ENCODE results near the gene GSTA5.

The GSTA5 gene

GRCh38 chr6:52840763-52841585 lies at the start of gene GSTA5:
Gene GSTA5, minus strand, starts transcription at chr6:52840813.
- Histone ChIP-seq H3K9me3 (ENCODE audit: low read length) (no peaks in the 10 kb centered on the region), H3K36me3 (ENCODE audit: insufficient read depth, low read length) (no peaks in the 10 kb centered on the region), H3K9ac (ENCODE audit: low read length) (no peak within 1 kb of the TSS), H3K4me3 (ENCODE audit: low read depth in 1 of 2, low read length in 2 of 2) (no peak within 1 kb of the TSS), H3K27me3 (ENCODE audit: control insufficient read depth in 1 of 2, insufficient read depth in 2 of 2, low read length in 2 of 2) (no peaks in the 10 kb centered on the region), H3K4me1 (ENCODE audit: insufficient read depth, low read length) (no peaks in the 10 kb centered on the region), H3K27ac (ENCODE audit: low read depth, low read length) (no peak within 1 kb of the TSS)

- Histone ChIP-seq H3K36me3 (ENCODE audit: insufficient read depth, low read length) (no peaks in the 10 kb centered on the region), H3K9me3 (ENCODE audit: low read length) (no peaks in the 10 kb centered on the region), H3K27ac (ENCODE audit: low read depth, low read length) (no peak overlapping the region), H3K4me3 (ENCODE audit: low read depth in 1 of 2, low read length in 2 of 2) (no peak overlapping the region), H3K27me3 (ENCODE audit: control insufficient read depth in 1 of 2, insufficient read depth in 2 of 2, low read length in 2 of 2) (no peaks in the 10 kb centered on the region), H3K9ac (ENCODE audit: low read length) (no peak overlapping the region), H3K4me1 (ENCODE audit: insufficient read depth, low read length) (no peaks in the 10 kb centered on the region)
These were observed 49.4 kb upstream of the GSTA5 start for GRCh38 chr6:52890018-52890417.

- H3K27ac ChIP-seq (ENCODE audit: low read depth, low read length), result no peak overlapping the region
- H3K36me3 ChIP-seq (ENCODE audit: insufficient read depth, low read length), result no peaks in the 10 kb centered on the region
- no peak overlapping the region for H3K9ac ChIP-seq (ENCODE audit: low read length)
- H3K27me3 ChIP-seq (ENCODE audit: control insufficient read depth in 1 of 2, insufficient read depth in 2 of 2, low read length in 2 of 2), result no peaks in the 10 kb centered on the region
- no peak overlapping the region for H3K4me3 ChIP-seq (ENCODE audit: low read depth in 1 of 2, low read length in 2 of 2)
- no peaks in the 10 kb centered on the region for H3K9me3 ChIP-seq (ENCODE audit: low read length)
- H3K4me1 ChIP-seq (ENCODE audit: insufficient read depth, low read length), result no peaks in the 10 kb centered on the region
These were observed 47.4 kb upstream of the GSTA5 start for GRCh38 chr6:52887910-52888524.

- no peaks in the 10 kb centered on the region for H3K27me3 ChIP-seq (ENCODE audit: control insufficient read depth in 1 of 2, insufficient read depth in 2 of 2, low read length in 2 of 2)
- peak overlapping the region; percentile 54 for H3K9ac ChIP-seq (ENCODE audit: low read length)
- H3K27ac ChIP-seq (ENCODE audit: low read depth, low read length), result peak overlapping the region; percentile 13
These were observed 41.6 kb upstream of the GSTA5 start for GRCh38 chr6:52881996-52882841.

GRCh38 chr6:52881662-52881995 lies 41.0 kb upstream of the GSTA5 start:
- Histone ChIP-seq H3K27me3 (ENCODE audit: control insufficient read depth in 1 of 2, insufficient read depth in 2 of 2, low read length in 2 of 2) (no peaks in the 10 kb centered on the region), H3K4me3 (ENCODE audit: low read depth in 1 of 2, low read length in 2 of 2) (peak overlapping the region in 1 of 2 donors; percentile 77), H3K27ac (ENCODE audit: low read depth, low read length) (no peak overlapping the region), H3K4me1 (ENCODE audit: insufficient read depth, low read length) (no peaks in the 10 kb centered on the region), H3K9me3 (ENCODE audit: low read length) (no peaks in the 10 kb centered on the region), H3K9ac (ENCODE audit: low read length) (peak overlapping the region; percentile 54), H3K36me3 (ENCODE audit: insufficient read depth, low read length) (no peaks in the 10 kb centered on the region)

More at GRCh38 chr6:52881996-52882841, 41.6 kb upstream of the GSTA5 start:
- H3K36me3 ChIP-seq (ENCODE audit: insufficient read depth, low read length), result no peaks in the 10 kb centered on the region
- peak overlapping the region; percentile 41 to 77 for H3K4me3 ChIP-seq (ENCODE audit: low read depth in 1 of 2, low read length in 2 of 2)
- no peaks in the 10 kb centered on the region for H3K4me1 ChIP-seq (ENCODE audit: insufficient read depth, low read length)
- H3K9me3 ChIP-seq (ENCODE audit: low read length), result no peaks in the 10 kb centered on the region

- Histone ChIP-seq H3K36me3 (ENCODE audit: insufficient read depth, low read length) (no peaks in the 10 kb centered on the region), H3K27me3 (ENCODE audit: control insufficient read depth in 1 of 2, insufficient read depth in 2 of 2, low read length in 2 of 2) (no peaks in the 10 kb centered on the region)
These were observed 37.2 kb upstream of the GSTA5 start for GRCh38 chr6:52877786-52878185.

GRCh38 chr6:52877168-52877567 lies 36.6 kb upstream of the GSTA5 start:
- no peak overlapping the region for H3K9ac ChIP-seq (ENCODE audit: low read length)
- H3K27ac ChIP-seq (ENCODE audit: low read depth, low read length), result no peak overlapping the region
- no peaks in the 10 kb centered on the region for H3K9me3 ChIP-seq (ENCODE audit: low read length)
- no peaks in the 10 kb centered on the region for H3K4me1 ChIP-seq (ENCODE audit: insufficient read depth, low read length)
- H3K4me3 ChIP-seq (ENCODE audit: low read depth in 1 of 2, low read length in 2 of 2), result no peak overlapping the region
- H3K36me3 ChIP-seq (ENCODE audit: insufficient read depth, low read length), result no peaks in the 10 kb centered on the region
- H3K27me3 ChIP-seq (ENCODE audit: control insufficient read depth in 1 of 2, insufficient read depth in 2 of 2, low read length in 2 of 2), result no peaks in the 10 kb centered on the region

More at GRCh38 chr6:52877786-52878185, 37.2 kb upstream of the GSTA5 start:
- no peak overlapping the region for H3K9ac ChIP-seq (ENCODE audit: low read length)
- H3K27ac ChIP-seq (ENCODE audit: low read depth, low read length), result no peak overlapping the region
- no peaks in the 10 kb centered on the region for H3K4me1 ChIP-seq (ENCODE audit: insufficient read depth, low read length)
- H3K4me3 ChIP-seq (ENCODE audit: low read depth in 1 of 2, low read length in 2 of 2), result no peak overlapping the region
- H3K9me3 ChIP-seq (ENCODE audit: low read length), result no peaks in the 10 kb centered on the region

- H3K27ac ChIP-seq (ENCODE audit: low read depth, low read length), result no peak overlapping the region
- H3K36me3 ChIP-seq (ENCODE audit: insufficient read depth, low read length), result no peaks in the 10 kb centered on the region
- H3K9me3 ChIP-seq (ENCODE audit: low read length), result no peaks in the 10 kb centered on the region
- no peaks in the 10 kb centered on the region for H3K4me1 ChIP-seq (ENCODE audit: insufficient read depth, low read length)
- H3K27me3 ChIP-seq (ENCODE audit: control insufficient read depth in 1 of 2, insufficient read depth in 2 of 2, low read length in 2 of 2), result no peaks in the 10 kb centered on the region
- H3K9ac ChIP-seq (ENCODE audit: low read length), result no peak overlapping the region
- H3K4me3 ChIP-seq (ENCODE audit: low read depth in 1 of 2, low read length in 2 of 2), result no peak overlapping the region
These were observed 35.6 kb upstream of the GSTA5 start for GRCh38 chr6:52876056-52876787.

- H3K9me3 ChIP-seq (ENCODE audit: low read length), result no peaks in the 10 kb centered on the region
- H3K27ac ChIP-seq (ENCODE audit: low read depth, low read length), result no peak overlapping the region
- H3K4me1 ChIP-seq (ENCODE audit: insufficient read depth, low read length), result no peaks in the 10 kb centered on the region
- H3K36me3 ChIP-seq (ENCODE audit: insufficient read depth, low read length), result no peaks in the 10 kb centered on the region
- no peak overlapping the region for H3K4me3 ChIP-seq (ENCODE audit: low read depth in 1 of 2, low read length in 2 of 2)
- H3K9ac ChIP-seq (ENCODE audit: low read length), result no peak overlapping the region
- H3K27me3 ChIP-seq (ENCODE audit: control insufficient read depth in 1 of 2, insufficient read depth in 2 of 2, low read length in 2 of 2), result no peaks in the 10 kb centered on the region
These were observed 31.4 kb upstream of the GSTA5 start for GRCh38 chr6:52872031-52872430.

- H3K27ac ChIP-seq (ENCODE audit: low read depth, low read length), result no peak overlapping the region
- no peak overlapping the region for H3K4me3 ChIP-seq (ENCODE audit: low read depth in 1 of 2, low read length in 2 of 2)
- H3K9me3 ChIP-seq (ENCODE audit: low read length), result no peaks in the 10 kb centered on the region
- H3K9ac ChIP-seq (ENCODE audit: low read length), result no peak overlapping the region
- no peaks in the 10 kb centered on the region for H3K4me1 ChIP-seq (ENCODE audit: insufficient read depth, low read length)
- H3K36me3 ChIP-seq (ENCODE audit: insufficient read depth, low read length), result no peaks in the 10 kb centered on the region
- no peaks in the 10 kb centered on the region for H3K27me3 ChIP-seq (ENCODE audit: control insufficient read depth in 1 of 2, insufficient read depth in 2 of 2, low read length in 2 of 2)
These were observed 31.0 kb upstream of the GSTA5 start for GRCh38 chr6:52871621-52872020.

Data from muscle layer of colon (tissue), 2 donors.